Measurements from ENCODE around the gene DDX28. TPM values are rescaled to one million over a fixed set of nuclear protein-coding genes. Genes with fewer than 3 reads are reported as not detected.

The DDX28 gene
- total and polyA plus RNA-seq, 9 of the 15 experiments (the other 6 are each of a cell fraction or from before 2014, with no cell fraction given) = 2.8 to 24.5 (median 15.9) TPM

GRCh38 chr16:68064791-68065365 lies 41.8 kb upstream of the DDX28 start (continued):
- peak; percentile 20; the same call in 1 of the 2 replicates for TF ChIP-seq MYC (IDR thresholded peaks at IDR 0.05; ENCODE audit: low read depth, low read length)
- TF ChIP-seq MYC (CRISPR knock-in tag; IDR thresholded peaks at IDR 0.05; ENCODE audit: borderline replicate concordance, low read depth) = no peak
- TF ChIP-seq, protein P1, sequence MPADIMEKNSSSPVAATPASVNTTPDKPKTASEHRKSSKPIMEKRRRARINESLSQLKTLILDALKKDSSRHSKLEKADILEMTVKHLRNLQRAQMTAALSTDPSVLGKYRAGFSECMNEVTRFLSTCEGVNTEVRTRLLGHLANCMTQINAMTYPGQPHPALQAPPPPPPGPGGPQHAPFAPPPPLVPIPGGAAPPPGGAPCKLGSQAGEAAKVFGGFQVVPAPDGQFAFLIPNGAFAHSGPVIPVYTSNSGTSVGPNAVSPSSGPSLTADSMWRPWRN (IDR thresholded peaks at IDR 0.05; ENCODE audit: low read depth) = 0 out of 2 replicates have a peak, but pooled peaks have one; percentile 35
- TF ChIP-seq ETV6 (IDR thresholded peaks at IDR 0.05; ENCODE audit: borderline replicate concordance in 1 of 2, low read depth in 2 of 2, low read length in 1 of 2) = no peak
- no peak for TF ChIP-seq ETV6 (CRISPR knock-in tag; IDR thresholded peaks at IDR 0.05; ENCODE audit: borderline replicate concordance)
- peak; percentile 64; the same call in 1 of the 2 replicates for TF ChIP-seq SP1 (CRISPR knock-in tag; IDR thresholded peaks at IDR 0.05)
- peak; percentile 54 for TF ChIP-seq EP300 (IDR thresholded peaks at IDR 0.05; ENCODE audit: low read length)
- peak; percentile 46; the same call in 1 of the 2 replicates for TF ChIP-seq SMARCA4 (IDR thresholded peaks at IDR 0.05)
- no peak for TF ChIP-seq ZBTB7A (IDR thresholded peaks at IDR 0.05; ENCODE audit: borderline replicate concordance, control insufficient read depth, low read depth, low read length)
- TF ChIP-seq ZEB2 (IDR thresholded peaks at IDR 0.05) = peak; percentile 92
- TF ChIP-seq SNRNP70 (optimal IDR thresholded peaks at IDR 0.05; ENCODE audit: low read depth, low read length) = no peak

- no peak overlapping the region for H3K4me3 ChIP-seq
- no peaks in the 10 kb centered on the region for H3K79me2 ChIP-seq (ENCODE audit: control insufficient read depth, insufficient read depth, low read length)
- no peak overlapping the region for H3K9ac ChIP-seq (ENCODE audit: insufficient read depth in 1 of 2, low read depth in 2 of 2, low read length in 2 of 2)
- no peaks in the 10 kb centered on the region for H3K9me1 ChIP-seq (ENCODE audit: control insufficient read depth, insufficient read depth, low read length)
- peaks cover 5 to 10% of the 10 kb centered on the region in 2 experiments; a peak in 4 of 5 replicates for H3K4me1 ChIP-seq (replicated peaks in 1 of 2; ENCODE audit: control insufficient read depth in 2 of 2, insufficient read depth in 2 of 2, low read length in 2 of 2)
- intact Hi-C loops (cut with micrococcal nuclease) (no loop called here), in situ Hi-C loops (cut with MboI) (no loop called here)
- no peaks in the 10 kb centered on the region for H3K27me3 ChIP-seq (ENCODE audit: control insufficient read depth in 2 of 2, insufficient read depth in 2 of 2, low read length in 2 of 2)
- 86% methylated on average over 3 of the region's 4 CpGs for WGBS (ENCODE audit: insufficient coverage, low coverage, missing lambda C conversion rate)
- ChIA-PET POLR2A (interaction anchor here (1.2 kb wide), 1 partner anchor 28 kb away, joined by 4 read pairs; no protein-coding TSS in a partner anchor), CTCF (ENCODE audit: low intra/inter-chr PET ratio) (no interaction called here)
- H4K20me1 ChIP-seq (replicated peaks; ENCODE audit: control insufficient read depth, insufficient read depth, low read length) = no peaks in the 10 kb centered on the region; the same call in 1 of the 2 replicates
- H2AFZ ChIP-seq (ENCODE audit: low read depth, low read length) = no peak overlapping the region
- no peak overlapping the region for H3K4me2 ChIP-seq (ENCODE audit: insufficient read depth, low read length)
- DNase-seq (ENCODE audit: extremely low read depth in 1 of 4, low spot score in 3 of 4) (no peak), ATAC-seq (no peak), FAIRE-seq (no peak)
- no peak overlapping the region for H3K27ac ChIP-seq (ENCODE audit: extremely low read depth, low read depth, low read length)
- H3K36me3 ChIP-seq (ENCODE audit: control insufficient read depth, insufficient read depth, low read length) = peaks cover 62% of the 10 kb centered on the region; the same call in 2 of the 3 replicates
- BruUV-seq (replicated peaks) = no TSS peak
- no peaks in the 10 kb centered on the region for H3K9me3 ChIP-seq (replicated peaks; ENCODE audit: control insufficient read depth, insufficient read depth, low read depth, low read length)
- TF ChIP-seq ZNF668 (CRISPR knock-in tag; IDR thresholded peaks at IDR 0.05) (no peak), ZNF589 (CRISPR knock-in tag; IDR thresholded peaks at IDR 0.05; ENCODE audit: low read depth) (no peak), PCBP2 (IDR thresholded peaks at IDR 0.05; ENCODE audit: low read depth, low read length, poor library complexity, severe bottlenecking) (no peak), ARHGAP35 (IDR thresholded peaks at IDR 0.05; ENCODE audit: partially characterized antibody) (no peak), RFX7 (CRISPR knock-in tag; IDR thresholded peaks at IDR 0.05) (no peak)
- TF ChIP-seq, protein P2, sequence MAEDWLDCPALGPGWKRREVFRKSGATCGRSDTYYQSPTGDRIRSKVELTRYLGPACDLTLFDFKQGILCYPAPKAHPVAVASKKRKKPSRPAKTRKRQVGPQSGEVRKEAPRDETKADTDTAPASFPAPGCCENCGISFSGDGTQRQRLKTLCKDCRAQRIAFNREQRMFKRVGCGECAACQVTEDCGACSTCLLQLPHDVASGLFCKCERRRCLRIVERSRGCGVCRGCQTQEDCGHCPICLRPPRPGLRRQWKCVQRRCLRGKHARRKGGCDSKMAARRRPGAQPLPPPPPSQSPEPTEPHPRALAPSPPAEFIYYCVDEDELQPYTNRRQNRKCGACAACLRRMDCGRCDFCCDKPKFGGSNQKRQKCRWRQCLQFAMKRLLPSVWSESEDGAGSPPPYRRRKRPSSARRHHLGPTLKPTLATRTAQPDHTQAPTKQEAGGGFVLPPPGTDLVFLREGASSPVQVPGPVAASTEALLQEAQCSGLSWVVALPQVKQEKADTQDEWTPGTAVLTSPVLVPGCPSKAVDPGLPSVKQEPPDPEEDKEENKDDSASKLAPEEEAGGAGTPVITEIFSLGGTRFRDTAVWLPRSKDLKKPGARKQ (CRISPR knock-in tag; IDR thresholded peaks at IDR 0.05) = no peak
- TF ChIP-seq, protein P3, sequence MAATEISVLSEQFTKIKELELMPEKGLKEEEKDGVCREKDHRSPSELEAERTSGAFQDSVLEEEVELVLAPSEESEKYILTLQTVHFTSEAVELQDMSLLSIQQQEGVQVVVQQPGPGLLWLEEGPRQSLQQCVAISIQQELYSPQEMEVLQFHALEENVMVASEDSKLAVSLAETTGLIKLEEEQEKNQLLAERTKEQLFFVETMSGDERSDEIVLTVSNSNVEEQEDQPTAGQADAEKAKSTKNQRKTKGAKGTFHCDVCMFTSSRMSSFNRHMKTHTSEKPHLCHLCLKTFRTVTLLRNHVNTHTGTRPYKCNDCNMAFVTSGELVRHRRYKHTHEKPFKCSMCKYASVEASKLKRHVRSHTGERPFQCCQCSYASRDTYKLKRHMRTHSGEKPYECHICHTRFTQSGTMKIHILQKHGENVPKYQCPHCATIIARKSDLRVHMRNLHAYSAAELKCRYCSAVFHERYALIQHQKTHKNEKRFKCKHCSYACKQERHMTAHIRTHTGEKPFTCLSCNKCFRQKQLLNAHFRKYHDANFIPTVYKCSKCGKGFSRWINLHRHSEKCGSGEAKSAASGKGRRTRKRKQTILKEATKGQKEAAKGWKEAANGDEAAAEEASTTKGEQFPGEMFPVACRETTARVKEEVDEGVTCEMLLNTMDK (IDR thresholded peaks at IDR 0.05; ENCODE audit: borderline replicate concordance, insufficient read depth, low read depth, low read length, poor library complexity, severe bottlenecking) = no peak
Measured at GRCh38 chr16:68062910-68063393, 39.9 kb upstream of the DDX28 start.

Measured in K562 (cell line).